ENCODE results near the gene IGFBP6.
"Not testable (repeated sequence)": the region's sequence is repeated elsewhere in the genome, so short reads cannot be mapped to it uniquely, and the experiment has no call there.

DNA sequence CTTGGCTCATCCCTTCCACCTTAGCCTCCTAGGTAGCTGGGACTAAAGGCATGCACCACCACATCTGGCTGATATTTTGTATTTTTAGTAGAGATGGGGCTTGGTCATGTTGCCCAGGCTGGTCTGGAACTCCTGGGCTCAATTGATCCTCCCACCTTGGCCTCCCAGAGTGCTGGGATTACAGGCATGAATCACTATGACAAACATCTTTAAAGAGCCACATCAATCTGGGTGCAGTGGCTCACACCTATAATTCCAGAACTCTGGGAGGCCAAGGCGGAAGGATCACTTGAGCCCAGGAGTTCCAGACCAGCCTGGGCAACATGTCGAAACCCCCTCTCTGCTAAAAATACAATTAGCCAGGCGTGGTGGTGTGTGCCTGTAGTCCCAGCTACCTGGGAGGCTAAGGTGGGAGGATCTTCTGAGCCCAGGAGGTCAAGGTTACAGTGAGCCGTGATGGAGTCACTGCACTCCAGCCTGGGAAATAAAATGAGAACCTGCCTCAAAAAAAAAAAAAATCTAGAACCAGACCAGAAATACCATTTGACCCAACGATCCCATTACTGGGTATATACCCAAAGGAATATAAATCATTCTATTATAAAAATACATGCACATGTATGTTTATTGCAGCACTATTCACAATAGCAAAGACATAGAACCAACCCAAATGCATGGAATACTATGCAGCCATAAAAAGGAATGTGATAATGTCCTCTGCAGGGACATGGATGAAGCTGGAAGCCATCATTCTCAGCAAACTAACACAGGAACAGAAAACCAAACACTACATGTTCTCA, 2.5 kb upstream of the IGFBP6 start:
- not testable (repeated sequence) for TF ChIP-seq CTCF, POLR2A (IDR thresholded peaks at IDR 0.05)

All from adrenal gland (tissue), 5 donors.